OCI-LY7 (cell line): Measurements from ENCODE around the gene XPOT.

Experiments
- CTCF ChIP-seq: fragments of 200-600 bp; sonication (generic); conservative IDR thresholded peaks from 2 replicates; pipeline ENCODE4 v1.5.1; 2014; ENCODE audit warnings: mild to moderate bottlenecking, antibody characterized with exemption, low read length, moderate library complexity, mixed read lengths
- EZH2phosphoT487 ChIP-seq: fragments of 200-600 bp; sonication (generic); IDR thresholded peaks from 2 replicates; pipeline ENCODE4 v1.6.1; 2018; ENCODE audit warnings: low read depth, borderline replicate concordance, mild to moderate bottlenecking, mixed run types, antibody characterized with exemption, low read length, moderate library complexity, mixed read lengths

DNA sequence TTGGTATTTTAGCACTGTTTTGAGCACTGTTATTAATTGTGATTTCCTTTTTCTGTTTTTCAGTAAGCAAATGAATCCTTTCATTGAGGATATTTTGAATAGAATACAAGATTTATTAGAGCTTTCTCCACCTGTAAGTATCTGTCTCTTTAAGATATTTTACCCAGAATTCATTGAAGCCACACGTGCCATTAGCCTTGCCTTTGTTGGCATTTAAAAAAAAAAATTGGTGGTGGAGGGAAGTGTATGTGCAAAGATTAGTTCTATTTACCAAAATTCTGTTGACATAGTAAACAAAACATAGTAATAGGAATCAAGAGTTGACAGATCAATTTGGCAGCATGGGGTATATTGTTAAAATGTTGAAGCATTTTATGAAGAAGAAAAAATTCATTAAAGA lies 23.8 kb downstream of the XPOT start:
- TF ChIP-seq CTCF (no peak), EZH2phosphoT487 (no peak)
